Suprapubic skin (tissue), 4 donors: Measurements from ENCODE around the gene COL6A3.

ENCODE experiments used
- POLR2A ChIP-seq, 2 donors: fragments of 450-650 bp; IDR thresholded peaks; one replicate each; pipeline ENCODE4 v1.6.1; 2017; ENCODE audit warnings: antibody characterized with exemption in 2 of 2, mild to moderate bottlenecking in 2 of 2, moderate library complexity in 2 of 2
- POLR2AphosphoS5 ChIP-seq, 3 donors: sonication (generic); formaldehyde crosslinking; IDR thresholded peaks; one replicate each; pipeline ENCODE4 v1.6.1; 2017; ENCODE audit warnings: antibody characterized with exemption in 3 of 3

- TF ChIP-seq POLR2AphosphoS5 (IDR thresholded peaks at IDR 0.05) (no peak), POLR2A (IDR thresholded peaks at IDR 0.05) (no peak)
Measured at GRCh38 chr2:237306083-237306786, 107.7 kb downstream of the COL6A3 start.
